ENCODE results near the gene TRIM2. TPM values are rescaled to one million over a fixed set of nuclear protein-coding genes. Genes with fewer than 3 reads are reported as not detected.

Gene TRIM2
- total and polyA plus RNA-seq, 12 donors = 6.2 to 130 (median 47.8) TPM

GRCh38 chr4:153242839-153243324, 38.6 kb downstream of the TRIM2 start:
- intact Hi-C loops (cut with DNase I) = no loop called here
- TF ChIP-seq CTCF (IDR thresholded peaks at IDR 0.05) (no peak), POLR2A (IDR thresholded peaks at IDR 0.05) (no peak)
- H3K9me3 ChIP-seq (replicated peaks in 1 of 3) = no peaks in the 10 kb centered on the region
- no peaks in the 10 kb centered on the region for H3K36me3 ChIP-seq (replicated peaks in 1 of 2)
- no peak overlapping the region for H3K4me3 ChIP-seq
- no peaks in the 10 kb centered on the region for H3K27me3 ChIP-seq
- H3K27ac ChIP-seq = peak overlapping the region in 2 of 5 donors; percentile 37 to 39
- no peak for DNase-seq
- peaks cover 0 to 38% of the 10 kb centered on the region in 2 donors for H3K4me1 ChIP-seq (replicated peaks in 1 of 2)
- WGBS, 4 donors = 70 to 80% (median 71%) methylated on average over 2 to 3 of the region's 3 CpGs

GRCh38 chr4:153243468-153243867, 39.2 kb downstream of the TRIM2 start:
- H3K4me3 ChIP-seq = no peak overlapping the region
- no peak for DNase-seq
- intact Hi-C loops (cut with DNase I) = no loop called here
- H3K27me3 ChIP-seq = no peaks in the 10 kb centered on the region
- H3K4me1 ChIP-seq (replicated peaks in 1 of 2) = peaks cover under 1 to 44% of the 10 kb centered on the region in 2 donors
- peak overlapping the region in 1 of 5 donors; percentile 39 for H3K27ac ChIP-seq
- no peaks in the 10 kb centered on the region for H3K9me3 ChIP-seq (replicated peaks in 1 of 3)
- no peaks in the 10 kb centered on the region for H3K36me3 ChIP-seq (replicated peaks in 1 of 2)
- no peak for TF ChIP-seq CTCF (IDR thresholded peaks at IDR 0.05)
- TF ChIP-seq POLR2A (IDR thresholded peaks at IDR 0.05) = no peak

GRCh38 chr4:153244969-153245368, 40.7 kb downstream of the TRIM2 start:
- intact Hi-C loops (cut with DNase I) = no loop called here
- no peaks in the 10 kb centered on the region for H3K27me3 ChIP-seq
- H3K4me1 ChIP-seq (replicated peaks in 1 of 2) = peaks cover 4 to 55% of the 10 kb centered on the region in 2 donors
- H3K9me3 ChIP-seq (replicated peaks in 1 of 3) = no peaks in the 10 kb centered on the region
- 89 to 93% (median 92%) methylated on average over 3 of the region's 3 CpGs for WGBS, 4 donors
- no peak for TF ChIP-seq CTCF (IDR thresholded peaks at IDR 0.05)
- no peak for TF ChIP-seq POLR2A (IDR thresholded peaks at IDR 0.05)
- no peak overlapping the region for H3K4me3 ChIP-seq
- no peaks in the 10 kb centered on the region for H3K36me3 ChIP-seq (replicated peaks in 1 of 2)
- H3K27ac ChIP-seq = no peak overlapping the region
- no peak for DNase-seq

- Histone ChIP-seq H3K9me3 (replicated peaks in 1 of 3) (no peaks in the 10 kb centered on the region), H3K4me3 (no peak overlapping the region), H3K4me1 (replicated peaks in 1 of 2) (peaks cover 4 to 57% of the 10 kb centered on the region in 2 donors), H3K27me3 (no peaks in the 10 kb centered on the region), H3K36me3 (replicated peaks in 1 of 2) (no peaks in the 10 kb centered on the region), H3K27ac (no peak overlapping the region)
- intact Hi-C loops (cut with DNase I) = no loop called here
- WGBS, 4 donors = 90 to 97% (median 93%) methylated on average over 3 of the region's 3 CpGs
- TF ChIP-seq POLR2A (IDR thresholded peaks at IDR 0.05) = no peak
- TF ChIP-seq CTCF (IDR thresholded peaks at IDR 0.05) = no peak
- no peak for DNase-seq
Measured at GRCh38 chr4:153245775-153246174, 41.5 kb downstream of the TRIM2 start.

Data from adrenal gland (tissue), 12 donors.